T-helper 17 cell (primary cell): ENCODE measurements around the gene BARX1. TPM values are rescaled to one million over a fixed set of nuclear protein-coding genes. Genes with fewer than 3 reads are reported as not detected.
"Not testable (repeated sequence)": the region's sequence is repeated elsewhere in the genome, so short reads cannot be mapped to it uniquely, and the experiment has no call there.

ENCODE experiments used
- ATAC-seq: fragments of 150-1000 bp; cut with Tn5 transposase; 2 replicates; pipeline ENCODE4 v1.10.0; 2021; ENCODE audit warnings: mild to moderate bottlenecking, moderate library complexity
- DNase-seq, 3 donors: peaks; one replicate each; pipeline versions ENCODE4 v3.0.0 to v3.0.0-alpha.2; 2020 to 2021
- H3K9me3 ChIP-seq: one replicate; pipeline ENCODE4 v1.7.0; 2013; ENCODE audit warnings: low read length, mild to moderate bottlenecking; ENCODE audit not compliant: control insufficient read depth, poor library complexity, severe bottlenecking
- H3K27ac Mint-ChIP-seq: one replicate; pipeline ENCODE4 v1.8.0; 2022; ENCODE audit warnings: mild to moderate bottlenecking, moderate library complexity, mixed read lengths
- H3K27me3 Mint-ChIP-seq: one replicate; pipeline ENCODE4 v1.8.0; 2022; ENCODE audit warnings: mixed read lengths
- H3K36me3 Mint-ChIP-seq: one replicate; pipeline ENCODE4 v1.8.0; 2022; ENCODE audit warnings: low read depth, mixed read lengths
- H3K4me1 Mint-ChIP-seq: one replicate; pipeline ENCODE4 v1.8.0; 2022; ENCODE audit warnings: mild to moderate bottlenecking, mixed read lengths
- H3K4me3 Mint-ChIP-seq: one replicate; pipeline ENCODE4 v1.8.0; 2022; ENCODE audit warnings: mild to moderate bottlenecking, moderate library complexity, mixed read lengths
- total RNA-seq, 4 donors: library from RNA in 2 of 4; stranded (reverse) in 2 of 4; gene quantifications; one replicate each; pipeline ENCODE4 v1.2.3 and lab custom pipeline; 2022 to 2026

Gene BARX1
- total RNA-seq, 2 donors from 2014 or later, result not detected

DNA sequence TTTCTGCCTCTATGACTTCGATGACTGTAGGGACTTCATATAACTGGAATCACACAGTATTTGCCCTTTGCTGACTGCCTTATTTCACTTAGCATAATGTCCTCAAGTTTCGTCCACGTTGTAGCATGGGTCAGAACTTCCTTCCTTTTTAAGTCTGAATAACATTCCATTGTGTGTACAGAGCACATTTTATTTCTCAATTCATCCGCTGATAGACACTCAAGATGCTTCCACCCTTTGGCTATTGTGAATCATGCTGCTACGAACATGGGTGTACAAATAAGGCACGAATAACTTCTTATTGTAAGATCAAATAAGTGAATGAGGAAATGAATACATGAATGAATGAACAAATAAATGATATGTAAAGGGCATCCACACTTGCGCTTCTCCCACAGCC, 13.0 kb downstream of the BARX1 start:
- Mint-ChIP-seq H3K27ac (no peak overlapping the region), H3K4me1 (peaks cover 14% of the 10 kb centered on the region), H3K4me3 (no peak overlapping the region), H3K27me3 (peaks cover 86% of the 10 kb centered on the region), H3K36me3 (peaks cover 7% of the 10 kb centered on the region)
- ATAC-seq (no peak), DNase-seq (no peak)
- H3K9me3 ChIP-seq, result no peaks in the 10 kb centered on the region

DNA sequence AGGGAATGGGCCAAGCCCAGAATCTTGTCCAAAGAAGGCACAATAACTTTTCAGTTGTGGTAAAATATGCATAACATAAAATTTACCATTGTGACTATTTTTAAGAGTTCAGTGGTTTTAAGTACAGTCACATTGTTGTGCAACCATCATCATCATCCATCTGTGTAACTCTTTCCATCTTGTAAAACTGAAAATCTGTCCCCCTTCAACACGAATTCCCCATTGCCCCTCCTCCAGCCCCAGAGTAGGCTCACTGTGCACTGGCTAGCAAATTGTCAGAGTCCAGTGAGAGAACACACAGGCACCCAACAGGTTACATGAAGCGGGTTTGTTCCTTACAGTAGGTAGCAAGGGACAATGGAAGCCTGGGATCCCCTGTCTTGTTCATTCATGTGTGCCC, 13.7 kb downstream of the BARX1 start:
- no peak overlapping the region for H3K27ac Mint-ChIP-seq
- H3K4me3 Mint-ChIP-seq, result no peak overlapping the region
- peaks cover 14% of the 10 kb centered on the region for H3K4me1 Mint-ChIP-seq
- ATAC-seq, result no peak
- DNase-seq, result no peak
- H3K27me3 Mint-ChIP-seq, result peaks cover 85% of the 10 kb centered on the region
- H3K9me3 ChIP-seq, result no peaks in the 10 kb centered on the region
- H3K36me3 Mint-ChIP-seq, result peaks cover 7% of the 10 kb centered on the region

GRCh38 chr9:93940951-93941350, 14.2 kb downstream of the BARX1 start:
- no peak overlapping the region for H3K27ac Mint-ChIP-seq
- peaks cover 85% of the 10 kb centered on the region for H3K27me3 Mint-ChIP-seq
- H3K9me3 ChIP-seq, result no peaks in the 10 kb centered on the region
- H3K4me1 Mint-ChIP-seq, result peaks cover 9% of the 10 kb centered on the region
- ATAC-seq (no peak), DNase-seq (no peak)
- H3K4me3 Mint-ChIP-seq, result no peak overlapping the region
- H3K36me3 Mint-ChIP-seq, result peaks cover 3% of the 10 kb centered on the region

GRCh38 chr9:93939589-93939988, 15.6 kb downstream of the BARX1 start:
- DNase-seq, H3K36me3 Mint-ChIP-seq, H3K4me3 Mint-ChIP-seq, ATAC-seq, H3K9me3 ChIP-seq, H3K4me1 Mint-ChIP-seq, H3K27ac Mint-ChIP-seq: not testable (repeated sequence)
- H3K27me3 Mint-ChIP-seq, result peaks cover 83% of the 10 kb centered on the region

- Mint-ChIP-seq H3K36me3 (peaks cover 2% of the 10 kb centered on the region), H3K27me3 (peaks cover 75% of the 10 kb centered on the region)
- H3K9me3 ChIP-seq, result no peaks in the 10 kb centered on the region
These were observed 18.0 kb downstream of the BARX1 start for GRCh38 chr9:93937193-93937592.

GRCh38 chr9:93931905-93932304, 23.2 kb downstream of the BARX1 start:
- DNase-seq (no peak), ATAC-seq (no peak)
- H3K27me3 Mint-ChIP-seq, result peaks cover 82% of the 10 kb centered on the region
- no peak overlapping the region for H3K4me3 Mint-ChIP-seq
- peaks cover 2% of the 10 kb centered on the region for H3K36me3 Mint-ChIP-seq
- H3K27ac Mint-ChIP-seq, result no peak overlapping the region
- peaks cover 2% of the 10 kb centered on the region for H3K4me1 Mint-ChIP-seq
- no peaks in the 10 kb centered on the region for H3K9me3 ChIP-seq

More at GRCh38 chr9:93937193-93937592, 18.0 kb downstream of the BARX1 start:
- Mint-ChIP-seq H3K4me3 (no peak overlapping the region), H3K4me1 (peaks cover 2% of the 10 kb centered on the region), H3K27ac (no peak overlapping the region)
- no peak for DNase-seq
- ATAC-seq, result no peak

- H3K4me1 Mint-ChIP-seq, result peaks cover 2% of the 10 kb centered on the region
- no peaks in the 10 kb centered on the region for H3K9me3 ChIP-seq
- DNase-seq (no peak), ATAC-seq (no peak)
- peaks cover 2% of the 10 kb centered on the region for H3K36me3 Mint-ChIP-seq
- no peak overlapping the region for H3K27ac Mint-ChIP-seq
- H3K4me3 Mint-ChIP-seq, result no peak overlapping the region
- H3K27me3 Mint-ChIP-seq, result peaks cover 68% of the 10 kb centered on the region
These were observed 25.1 kb downstream of the BARX1 start for GRCh38 chr9:93930070-93930469.

GRCh38 chr9:93929231-93929630, 25.9 kb downstream of the BARX1 start:
- H3K27me3 Mint-ChIP-seq, result peaks cover 62% of the 10 kb centered on the region
- no peaks in the 10 kb centered on the region for H3K36me3 Mint-ChIP-seq
- no peaks in the 10 kb centered on the region for H3K4me1 Mint-ChIP-seq
- H3K27ac Mint-ChIP-seq, result no peak overlapping the region
- ATAC-seq, result no peak
- H3K4me3 Mint-ChIP-seq, result no peak overlapping the region
- no peak for DNase-seq
- no peaks in the 10 kb centered on the region for H3K9me3 ChIP-seq

- no peaks in the 10 kb centered on the region for H3K9me3 ChIP-seq
- Mint-ChIP-seq H3K27me3 (peaks cover 30% of the 10 kb centered on the region), H3K4me3 (no peak overlapping the region), H3K4me1 (no peaks in the 10 kb centered on the region), H3K27ac (no peak overlapping the region), H3K36me3 (peaks cover 3% of the 10 kb centered on the region)
- ATAC-seq (no peak), DNase-seq (no peak)
These were observed 32.6 kb downstream of the BARX1 start for GRCh38 chr9:93922535-93922934.

DNA sequence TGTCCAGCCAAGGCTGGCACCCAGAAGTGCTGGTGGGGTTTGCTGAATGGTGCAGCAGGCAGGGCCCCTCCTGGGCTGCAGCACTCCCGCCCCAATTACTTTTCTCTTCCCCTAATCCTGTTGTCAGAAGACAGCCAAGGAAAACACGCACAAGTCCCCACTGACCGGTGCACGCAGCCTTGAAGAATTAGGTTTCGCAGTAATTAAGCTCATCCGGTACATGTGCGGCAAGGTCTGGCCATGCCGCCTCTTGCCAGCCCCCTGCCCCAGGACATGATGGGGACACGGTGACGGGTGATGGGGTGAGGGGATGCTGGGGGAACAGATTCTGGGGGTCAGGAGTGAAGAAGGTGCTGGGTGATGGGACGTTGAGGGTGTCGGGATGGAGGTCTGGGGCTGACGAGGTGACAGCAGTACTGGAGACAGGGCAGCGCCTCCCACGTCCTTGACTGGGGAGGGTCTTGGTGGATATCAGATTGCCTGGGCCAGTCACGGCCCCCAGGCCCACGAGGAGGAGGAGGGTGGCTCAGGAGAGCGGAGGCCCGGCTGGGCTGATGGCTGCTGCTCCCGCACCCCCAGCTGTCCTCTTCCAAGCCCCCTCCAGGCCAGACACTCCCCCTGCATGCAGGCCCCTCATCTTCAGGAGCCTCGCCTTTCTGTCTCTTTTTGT, 34.9 kb downstream of the BARX1 start:
- ATAC-seq (no peak), DNase-seq (no peak)
- H3K36me3 Mint-ChIP-seq, result peaks cover 3% of the 10 kb centered on the region
- peaks cover 7% of the 10 kb centered on the region for H3K4me1 Mint-ChIP-seq
- no peak overlapping the region for H3K27ac Mint-ChIP-seq
- H3K9me3 ChIP-seq, result no peaks in the 10 kb centered on the region
- peaks cover 33% of the 10 kb centered on the region for H3K27me3 Mint-ChIP-seq
- H3K4me3 Mint-ChIP-seq, result no peak overlapping the region

- Mint-ChIP-seq H3K27ac (no peak overlapping the region), H3K27me3 (peaks cover 28% of the 10 kb centered on the region), H3K4me3 (no peak overlapping the region), H3K36me3 (peaks cover 3% of the 10 kb centered on the region), H3K4me1 (peaks cover 9% of the 10 kb centered on the region)
- no peak for ATAC-seq
- no peak for DNase-seq
- no peaks in the 10 kb centered on the region for H3K9me3 ChIP-seq
These were observed 37.1 kb downstream of the BARX1 start for GRCh38 chr9:93918061-93918460.

DNA sequence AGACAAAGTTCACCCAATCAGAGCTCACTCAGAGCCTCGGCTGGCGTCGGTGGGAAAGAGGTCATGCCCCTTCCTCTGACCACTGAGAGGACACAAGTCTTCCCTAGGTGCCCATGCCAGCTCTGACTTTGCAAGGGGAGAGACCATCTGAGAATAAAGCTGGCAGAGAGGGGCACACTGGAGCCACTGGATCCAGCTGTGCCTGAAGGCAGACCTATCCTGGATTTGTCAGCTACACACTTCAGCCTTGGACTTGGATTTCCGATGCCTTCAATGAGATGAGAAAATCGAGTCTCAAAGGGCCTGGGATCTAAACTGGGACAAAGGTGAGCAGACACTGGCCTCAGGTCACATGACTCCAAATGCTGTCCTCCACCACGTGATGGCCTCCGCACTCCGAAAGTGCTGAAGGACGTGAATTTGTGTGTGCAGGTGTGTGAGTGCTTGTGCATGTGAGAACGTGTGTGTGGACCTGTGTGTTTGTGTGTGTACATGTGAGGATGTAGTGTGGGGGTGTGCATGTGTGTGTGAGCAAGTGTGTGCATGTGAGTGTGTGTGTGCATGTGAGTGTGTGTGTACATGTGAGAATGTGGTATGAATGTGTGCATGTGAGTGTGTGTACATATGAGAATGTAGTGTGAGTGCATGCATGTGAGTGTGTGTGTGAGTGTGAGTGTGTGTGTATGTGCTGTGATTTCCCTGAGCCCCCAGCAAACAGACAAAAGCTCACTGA, 37.9 kb downstream of the BARX1 start:
- ATAC-seq, result no peak
- no peaks in the 10 kb centered on the region for H3K9me3 ChIP-seq
- H3K27me3 Mint-ChIP-seq, result peaks cover 28% of the 10 kb centered on the region
- no peak overlapping the region for H3K27ac Mint-ChIP-seq
- peaks cover 3% of the 10 kb centered on the region for H3K36me3 Mint-ChIP-seq
- H3K4me3 Mint-ChIP-seq, result no peak overlapping the region
- peaks cover 9% of the 10 kb centered on the region for H3K4me1 Mint-ChIP-seq
- DNase-seq, result no peak

- Mint-ChIP-seq H3K27me3 (peaks cover 24% of the 10 kb centered on the region), H3K4me3 (no peak overlapping the region), H3K27ac (no peak overlapping the region), H3K4me1 (peaks cover 9% of the 10 kb centered on the region), H3K36me3 (peaks cover 3% of the 10 kb centered on the region)
- ATAC-seq (no peak), DNase-seq (no peak)
- no peaks in the 10 kb centered on the region for H3K9me3 ChIP-seq
These were observed 38.8 kb downstream of the BARX1 start for GRCh38 chr9:93916358-93916757.
